Caco-2 (cell line): ENCODE results near the gene ZCCHC3. TPM values are rescaled to one million over a fixed set of nuclear protein-coding genes. Genes with fewer than 3 reads are reported as not detected.
A peak's percentile ranks its signal among the peaks of the same experiment; 100 is the strongest.

Experiments used
- BruUV-seq: library from RNA; stranded (reverse); fragments of 400-500 nt; replicated peaks from 2 replicates; lab custom pipeline; 2021; lab: Mats Ljungman, UMichigan
- CTCF ChIA-PET: fragments of 300-600 bp; sonication (Branson Sonifier 250); formaldehyde crosslinking; loops from one replicate; lab custom pipeline; 2022; ENCODE audit warnings: antibody characterized with exemption; lab: Charles Lee
- POLR2A ChIA-PET: fragments of 300-600 bp; sonication (Branson Sonifier 250); formaldehyde crosslinking; loops from one replicate; lab custom pipeline; 2022; ENCODE audit warnings: antibody characterized with exemption; lab: Charles Lee
- DNase-seq, 2 experiments: peaks; one replicate each; pipeline versions ENCODE4 v3.0.0 to v3.0.0-alpha.2; 2020 to 2022
- H3K27me3 ChIP-seq: replicated peaks from 2 replicates; pipeline ENCODE4 v1.6.0; 2011; ENCODE audit warnings: low read length; ENCODE audit not compliant: control insufficient read depth, insufficient read depth
- H3K36me3 ChIP-seq: 2 replicates; pipeline ENCODE4 v1.5.1; 2011; ENCODE audit warnings: low read length; ENCODE audit not compliant: control insufficient read depth, insufficient read depth
- H3K4me1 ChIP-seq: fragments of 250-450 bp; sonication (Bioruptor Pico); 2 replicates; pipeline ENCODE4 v1.5.1; 2020; ENCODE audit warnings: mild to moderate bottlenecking
- H3K4me3 ChIP-seq: 2 replicates; pipeline ENCODE4 v1.5.1; 2011; ENCODE audit warnings: low read depth, mild to moderate bottlenecking, control low read depth, low read length
- H3K9me3 ChIP-seq: fragments of 250-450 bp; sonication (Bioruptor Pico); 2 replicates; pipeline ENCODE4 v1.5.1; 2020; ENCODE audit warnings: mild to moderate bottlenecking, moderate library complexity
- H3K27ac Mint-ChIP-seq: one replicate; pipeline ENCODE4 v1.8.0; 2022; ENCODE audit warnings: mixed read lengths; ENCODE audit not compliant: unreplicated experiment
- H3K27me3 Mint-ChIP-seq: one replicate; pipeline ENCODE4 v1.8.0; 2022; ENCODE audit warnings: mixed read lengths; ENCODE audit not compliant: insufficient read depth, unreplicated experiment
- H3K36me3 Mint-ChIP-seq: one replicate; pipeline ENCODE4 v1.8.0; 2022; ENCODE audit warnings: mild to moderate bottlenecking, mixed read lengths; ENCODE audit not compliant: insufficient read depth, unreplicated experiment
- H3K4me1 Mint-ChIP-seq: one replicate; pipeline ENCODE4 v1.8.0; 2022; ENCODE audit warnings: low read depth, mixed read lengths; ENCODE audit not compliant: unreplicated experiment
- H3K4me3 Mint-ChIP-seq: one replicate; pipeline ENCODE4 v1.8.0; 2022; ENCODE audit warnings: mild to moderate bottlenecking, moderate library complexity, mixed read lengths; ENCODE audit not compliant: unreplicated experiment
- H3K9me3 Mint-ChIP-seq: one replicate; pipeline ENCODE4 v1.8.0; 2022; ENCODE audit warnings: mixed read lengths; ENCODE audit not compliant: unreplicated experiment
- intact Hi-C: fragments of 100-400 bp; cut with micrococcal nuclease; formaldehyde crosslinking; loops from one replicate; pipeline ENCODE4 v1.10.0; 2022; ENCODE audit not compliant: unreplicated experiment
- total RNA-seq: library from RNA; stranded (reverse); gene quantifications from 2 replicates; pipeline ENCODE4 v1.2.3, GENCODE V29; 2022
- TF ChIP-seq, protein P1 (sequence below), 2 experiments: fragments of 200-600 bp in 1 of 2; IDR thresholded peaks; 1 replicate in 1 of 2; 2 replicates in 1 of 2; pipeline versions ENCODE4 v1.5.1 to v1.8.0; 2011 to 2022; ENCODE audit warnings: antibody characterized with exemption in 1 of 2, control low read depth in 1 of 2, inconsistent platforms in 1 of 2, low read depth in 1 of 2, low read length in 1 of 2, mild to moderate bottlenecking in 1 of 2, moderate library complexity in 1 of 2; ENCODE audit not compliant: insufficient read depth in 1 of 2, severe bottlenecking in 1 of 2, unreplicated experiment in 1 of 2

ZCCHC3 gene
- total RNA-seq, 1 experiment from 2014 or later = 37.2 TPM

DNA sequence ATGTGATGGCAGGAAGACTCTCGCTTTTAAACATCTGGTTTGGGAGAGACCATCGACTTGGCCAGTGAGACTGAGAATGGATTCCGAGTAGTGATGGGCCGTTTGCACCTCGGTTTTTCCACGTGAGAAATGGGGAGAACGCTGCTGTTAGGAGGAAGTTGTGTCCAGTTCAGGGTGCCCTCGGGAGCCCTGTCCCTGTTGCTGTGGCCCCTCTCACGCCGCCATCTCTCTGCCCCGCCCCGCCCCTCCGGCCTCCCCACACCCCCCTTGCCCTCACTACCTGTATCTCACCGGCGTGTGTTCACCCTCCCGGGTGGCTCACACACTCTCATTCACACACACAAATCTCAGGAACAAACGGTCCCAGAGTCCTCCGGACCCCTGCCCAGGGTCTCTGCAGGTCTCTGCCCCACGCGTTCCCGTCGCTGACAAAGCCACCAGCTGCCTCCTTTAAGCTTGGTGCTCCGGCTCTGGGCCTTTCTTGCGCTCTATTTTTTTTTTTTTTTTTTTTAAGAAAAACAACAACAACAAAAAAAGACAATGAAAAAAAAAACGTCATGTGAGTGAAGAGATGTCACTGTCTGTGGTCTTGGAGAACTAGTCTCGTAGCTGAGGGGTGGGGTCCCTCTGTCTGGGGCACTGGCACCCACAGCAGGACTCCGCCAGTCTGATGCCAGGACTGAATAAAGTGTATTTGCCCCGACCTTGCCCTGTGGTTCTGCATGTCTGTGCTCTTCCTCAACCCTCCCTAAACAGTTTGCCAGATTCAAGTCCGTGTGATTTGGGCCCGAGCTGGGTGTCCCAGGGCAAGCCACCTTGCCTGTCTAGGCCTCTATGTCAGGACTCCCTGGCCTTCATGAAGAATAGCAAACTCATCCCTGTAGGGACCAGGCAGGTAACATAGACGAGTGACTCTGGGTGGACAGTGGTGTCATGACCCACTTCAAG, 30.9 kb downstream of the ZCCHC3 start:
- Mint-ChIP-seq H3K4me3 (peak overlapping the region; percentile 94), H3K27me3 (no peaks in the 10 kb centered on the region), H3K9me3 (no peaks in the 10 kb centered on the region), H3K4me1 (peaks cover 8% of the 10 kb centered on the region), H3K27ac (peak overlapping the region; percentile 66), H3K36me3 (peaks cover 46% of the 10 kb centered on the region)
- ChIA-PET CTCF (no interaction called here), POLR2A (no interaction called here)
- intact Hi-C loops = no loop called here
- DNase-seq = no peak
- TF ChIP-seq, protein P1, sequence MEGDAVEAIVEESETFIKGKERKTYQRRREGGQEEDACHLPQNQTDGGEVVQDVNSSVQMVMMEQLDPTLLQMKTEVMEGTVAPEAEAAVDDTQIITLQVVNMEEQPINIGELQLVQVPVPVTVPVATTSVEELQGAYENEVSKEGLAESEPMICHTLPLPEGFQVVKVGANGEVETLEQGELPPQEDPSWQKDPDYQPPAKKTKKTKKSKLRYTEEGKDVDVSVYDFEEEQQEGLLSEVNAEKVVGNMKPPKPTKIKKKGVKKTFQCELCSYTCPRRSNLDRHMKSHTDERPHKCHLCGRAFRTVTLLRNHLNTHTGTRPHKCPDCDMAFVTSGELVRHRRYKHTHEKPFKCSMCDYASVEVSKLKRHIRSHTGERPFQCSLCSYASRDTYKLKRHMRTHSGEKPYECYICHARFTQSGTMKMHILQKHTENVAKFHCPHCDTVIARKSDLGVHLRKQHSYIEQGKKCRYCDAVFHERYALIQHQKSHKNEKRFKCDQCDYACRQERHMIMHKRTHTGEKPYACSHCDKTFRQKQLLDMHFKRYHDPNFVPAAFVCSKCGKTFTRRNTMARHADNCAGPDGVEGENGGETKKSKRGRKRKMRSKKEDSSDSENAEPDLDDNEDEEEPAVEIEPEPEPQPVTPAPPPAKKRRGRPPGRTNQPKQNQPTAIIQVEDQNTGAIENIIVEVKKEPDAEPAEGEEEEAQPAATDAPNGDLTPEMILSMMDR (IDR thresholded peaks at IDR 0.05; ENCODE audit: insufficient read depth in 1 of 2, low read depth in 1 of 2, low read length in 1 of 2, severe bottlenecking in 1 of 2, unreplicated experiment in 1 of 2) = no peak
- Histone ChIP-seq H3K27me3 (no peaks in the 10 kb centered on the region), H3K4me3 (peak overlapping the region; percentile 59), H3K36me3 (no peaks in the 10 kb centered on the region), H3K4me1 (0 out of 2 replicates have a peak, but pooled peaks cover 9% of the 10 kb centered on the region), H3K9me3 (no peaks in the 10 kb centered on the region)
- BruUV-seq = no TSS peak

DNA sequence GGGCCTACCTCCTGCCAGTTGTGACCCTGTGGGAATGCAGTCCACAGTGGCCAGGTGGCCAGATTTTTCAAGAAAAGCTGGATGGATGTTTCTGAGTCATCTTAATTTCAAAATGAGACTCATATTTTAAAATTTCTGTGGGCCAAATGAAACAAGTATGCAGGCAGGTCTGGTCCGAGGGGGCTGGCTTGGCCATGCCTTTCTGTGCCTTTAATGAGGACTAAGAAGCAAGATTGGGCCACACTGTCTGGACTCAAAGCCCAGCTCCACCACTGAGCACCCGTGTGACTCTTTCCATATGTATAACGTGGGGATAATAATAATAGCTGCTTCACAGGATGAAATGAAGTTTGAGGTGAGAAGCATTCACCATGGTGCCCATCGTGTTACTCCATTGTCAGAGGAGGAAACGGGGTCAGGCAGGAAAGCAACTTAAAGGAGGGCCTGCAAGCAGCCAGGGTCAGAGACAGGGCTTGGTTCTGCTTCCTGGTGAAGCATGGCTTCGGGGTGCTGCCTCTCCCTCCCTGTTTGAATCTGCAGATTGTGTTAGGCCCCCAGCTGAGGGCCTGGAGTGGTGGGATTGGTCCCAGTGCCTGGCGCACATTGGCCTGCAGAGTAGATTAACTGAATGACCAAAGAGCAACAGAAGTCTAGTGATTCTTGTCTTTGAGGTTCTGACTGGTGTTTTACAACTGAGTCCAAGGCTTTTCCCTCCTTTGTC, 31.8 kb downstream of the ZCCHC3 start:
- CTCF ChIA-PET = no interaction called here
- peaks cover 8% of the 10 kb centered on the region for H3K4me1 Mint-ChIP-seq
- no peaks in the 10 kb centered on the region for H3K9me3 Mint-ChIP-seq
- peaks cover 44% of the 10 kb centered on the region for H3K36me3 Mint-ChIP-seq
- 0 out of 2 replicates have a peak, but pooled peaks cover 5% of the 10 kb centered on the region for H3K4me1 ChIP-seq
- no TSS peak for BruUV-seq
- no peaks in the 10 kb centered on the region for H3K9me3 ChIP-seq
- POLR2A ChIA-PET = interaction anchor here (0.6 kb wide), 1 partner anchor 124 kb away, joined by 3 read pairs; no protein-coding TSS in a partner anchor
- H3K36me3 ChIP-seq = no peaks in the 10 kb centered on the region
- no peak overlapping the region for H3K27ac Mint-ChIP-seq
- no peaks in the 10 kb centered on the region for H3K27me3 Mint-ChIP-seq
- intact Hi-C loops = no loop called here
- DNase-seq = no peak
- H3K4me3 Mint-ChIP-seq = peak overlapping the region; percentile 94
- H3K27me3 ChIP-seq = no peaks in the 10 kb centered on the region
- no peak overlapping the region for H3K4me3 ChIP-seq
- TF ChIP-seq, protein P1 (IDR thresholded peaks at IDR 0.05; ENCODE audit: insufficient read depth in 1 of 2, low read depth in 1 of 2, low read length in 1 of 2, severe bottlenecking in 1 of 2, unreplicated experiment in 1 of 2) = no peak

DNA sequence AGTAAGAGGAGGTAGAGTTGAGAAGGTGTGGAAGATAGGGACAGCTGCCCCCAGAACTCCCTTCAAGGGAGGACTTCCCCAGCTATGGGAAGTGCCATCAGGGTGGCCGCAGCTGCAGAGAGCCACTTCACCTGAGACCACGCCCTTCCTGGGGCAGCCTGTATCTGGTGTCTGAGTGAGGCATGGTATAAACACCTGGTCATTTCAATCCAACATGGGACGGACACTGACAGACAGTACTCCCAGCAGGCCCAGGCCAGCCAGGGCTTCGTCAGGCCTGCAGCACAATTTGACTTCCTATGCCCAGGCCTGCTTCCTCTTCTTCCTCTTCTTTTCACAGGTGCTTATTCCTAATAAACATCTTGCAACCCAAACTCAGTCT, 32.5 kb downstream of the ZCCHC3 start:
- H3K27ac Mint-ChIP-seq = no peak overlapping the region
- TF ChIP-seq, protein P1 (IDR thresholded peaks at IDR 0.05; ENCODE audit: insufficient read depth in 1 of 2, low read depth in 1 of 2, low read length in 1 of 2, severe bottlenecking in 1 of 2, unreplicated experiment in 1 of 2) = no peak
- H3K27me3 ChIP-seq = no peaks in the 10 kb centered on the region
- H3K27me3 Mint-ChIP-seq = no peaks in the 10 kb centered on the region
- no peaks in the 10 kb centered on the region for H3K9me3 Mint-ChIP-seq
- ChIA-PET CTCF (interaction anchor here (1.4 kb wide), 1 partner anchor 102 kb away, joined by 9 read pairs; no protein-coding TSS in a partner anchor), POLR2A (interaction anchor here (0.6 kb wide), 1 partner anchor 125 kb away, joined by 3 read pairs; no protein-coding TSS in a partner anchor)
- H3K36me3 ChIP-seq = no peaks in the 10 kb centered on the region
- DNase-seq = no peak
- H3K9me3 ChIP-seq = no peaks in the 10 kb centered on the region
- BruUV-seq = no TSS peak
- peaks cover 36% of the 10 kb centered on the region for H3K36me3 Mint-ChIP-seq
- intact Hi-C loops = loop anchor here (2.0 kb wide), 2 partner anchors 63 to 121 kb away; no protein-coding TSS in a partner anchor
- H3K4me1 ChIP-seq = 0 out of 2 replicates have a peak, but pooled peaks cover 5% of the 10 kb centered on the region
- H3K4me1 Mint-ChIP-seq = peaks cover 8% of the 10 kb centered on the region
- H3K4me3 Mint-ChIP-seq = no peak overlapping the region
- H3K4me3 ChIP-seq = no peak overlapping the region
